CD4-positive, alpha-beta T cell (primary cell): Measurements from ENCODE around the gene TMEM117. TPM values are rescaled to one million over a fixed set of nuclear protein-coding genes. Genes with fewer than 3 reads are reported as not detected.

Experiments
- ATAC-seq: fragments of 200-7000 bp; cut with Tn5 transposase; one replicate; pipeline ENCODE4 v1.10.0; 2022; ENCODE audit warnings: mild to moderate bottlenecking; ENCODE audit not compliant: poor library complexity
- CTCF ChIA-PET: fragments of 350-600 bp; sonication (Branson Sonifier 250); formaldehyde crosslinking; loops from one replicate; lab custom pipeline; 2021; ENCODE audit warnings: antibody characterized with exemption, inconsistent platforms; lab: Charles Lee
- POLR2A ChIA-PET: fragments of 350-600 bp; sonication (Branson Sonifier 250); formaldehyde crosslinking; loops from one replicate; lab custom pipeline; 2021; ENCODE audit warnings: antibody characterized with exemption, inconsistent platforms; lab: Charles Lee
- DNase-seq, 14 experiments: peaks; one replicate each; pipeline ENCODE4 v3.0.0-alpha.2; 2013 to 2020; ENCODE audit warnings: mixed read lengths in 2 of 14
- H3K27ac ChIP-seq, 2 donors: one replicate each; pipeline versions ENCODE4 v1.5.1 to v1.7.0; 2013; ENCODE audit warnings: low read length in 2 of 2, low read depth in 1 of 2, mild to moderate bottlenecking in 1 of 2
- H3K27me3 ChIP-seq, 2 experiments: 1 replicate in 1 of 2; 2 replicates in 1 of 2; pipeline versions ENCODE4 v1.6.1 to v1.7.0; 2013; ENCODE audit warnings: low read length in 2 of 2, control low read depth in 1 of 2, mild to moderate bottlenecking in 1 of 2, moderate library complexity in 1 of 2; ENCODE audit not compliant: insufficient read depth in 2 of 2, control insufficient read depth in 1 of 2
- H3K36me3 ChIP-seq: one replicate; pipeline ENCODE4 v1.6.1; 2013; ENCODE audit warnings: low read length, control low read depth; ENCODE audit not compliant: insufficient read depth
- H3K4me1 ChIP-seq: one replicate; pipeline ENCODE4 v1.6.1; 2013; ENCODE audit warnings: low read length, control low read depth; ENCODE audit not compliant: insufficient read depth
- H3K4me3 ChIP-seq: one replicate; pipeline ENCODE4 v1.5.1; 2013; ENCODE audit warnings: mild to moderate bottlenecking, low read length, moderate library complexity
- H3K9me3 ChIP-seq, 2 experiments: 1 replicate in 1 of 2; 2 replicates in 1 of 2; pipeline versions ENCODE4 v1.6.1 to v1.7.0; 2013; ENCODE audit warnings: low read length in 2 of 2, mild to moderate bottlenecking in 2 of 2, control low read depth in 1 of 2, moderate library complexity in 1 of 2; ENCODE audit not compliant: control insufficient read depth in 1 of 2, insufficient read depth in 1 of 2
- H3K27ac Mint-ChIP-seq: one replicate; pipeline ENCODE4 v1.8.0; 2020; ENCODE audit warnings: mixed read lengths
- H3K27me3 Mint-ChIP-seq: one replicate; pipeline ENCODE4 v1.8.0; 2021; ENCODE audit warnings: mixed read lengths
- H3K36me3 Mint-ChIP-seq: one replicate; pipeline ENCODE4 v1.8.0; 2021; ENCODE audit warnings: low read depth, mixed read lengths
- H3K4me1 Mint-ChIP-seq: one replicate; pipeline ENCODE4 v1.8.0; 2021; ENCODE audit warnings: low read depth, mixed read lengths
- H3K4me3 Mint-ChIP-seq: one replicate; pipeline ENCODE4 v1.8.0; 2020; ENCODE audit warnings: mild to moderate bottlenecking, mixed read lengths
- H3K9me3 Mint-ChIP-seq: one replicate; pipeline ENCODE4 v1.8.0; 2020; ENCODE audit warnings: mixed read lengths
- intact Hi-C, 2 experiments: fragments of 100-400 bp; cut with DNase I in 1 of 2; cut with micrococcal nuclease in 1 of 2; formaldehyde crosslinking; loops; one replicate each; pipeline versions ENCODE4 v1.15.1 to v1.9.0; 2023 to 2025; cut with DNase I, micrococcal nuclease
- total RNA-seq, 174 experiments: library from RNA in 2 of 174; stranded (reverse) in 2 of 174; gene quantifications; one replicate each; pipeline ENCODE4 v1.2.3 and lab custom pipeline; 2021 to 2026
- TF ChIP-seq, protein P1 (sequence below): fragments of 200-600 bp; IDR thresholded peaks from one replicate; pipeline ENCODE4 v1.8.0; 2022; ENCODE audit warnings: antibody characterized with exemption, mild to moderate bottlenecking

The TMEM117 gene
- total RNA-seq, 2 experiments from 2014 or later, result 3.4 to 4.4 TPM

DNA sequence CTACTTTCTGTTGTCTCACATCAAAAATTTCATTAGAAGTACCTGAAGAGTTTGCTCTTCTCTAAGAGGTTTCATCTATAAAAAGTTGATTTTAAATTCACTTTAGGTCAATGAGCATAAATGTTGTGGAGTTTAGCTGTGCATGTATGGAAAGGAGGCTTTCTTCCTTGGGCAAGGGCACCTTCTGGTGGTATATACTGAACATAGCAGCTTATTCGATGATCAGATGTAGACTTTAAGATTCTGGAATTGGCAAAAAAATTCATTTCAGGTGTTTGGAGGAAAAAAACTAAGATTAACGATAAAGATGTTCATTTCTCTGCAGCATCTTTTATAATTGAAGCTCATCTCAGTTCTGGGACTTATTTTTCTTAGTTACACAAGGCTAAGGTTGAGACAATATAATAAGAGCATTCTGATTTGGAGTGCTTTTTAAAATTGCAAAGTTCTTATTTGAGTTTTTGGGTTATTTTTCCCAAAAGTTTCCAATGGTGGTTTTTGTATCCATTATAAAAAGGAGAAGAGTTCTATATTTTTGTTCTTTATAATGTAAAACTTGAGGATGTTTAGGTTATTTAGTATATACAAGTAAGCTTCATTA lies 46.8 kb downstream of the TMEM117 start:
- Histone ChIP-seq H3K4me3 (no peak overlapping the region), H3K36me3 (no peaks in the 10 kb centered on the region), H3K4me1 (no peaks in the 10 kb centered on the region), H3K27me3 (no peaks in the 10 kb centered on the region), H3K9me3 (no peaks in the 10 kb centered on the region), H3K27ac (no peak overlapping the region)
- H3K36me3 Mint-ChIP-seq, result no peaks in the 10 kb centered on the region
- DNase-seq, result peak in 9 of 14 experiments; percentile 4 to 75 (median 19)
- intact Hi-C loops, result loop anchor here (1.0 to 5.0 kb wide), 6 partner anchors 45 to 1400 kb away; partner anchors contain the start of genes IRAK4 (in 1 of the 2), PUS7L (in 1 of the 2) and TMEM117 (in 1 of the 2)
- POLR2A ChIA-PET, result interaction anchor here (1.4 to 1.8 kb wide), 3 partner anchors 77 to 123 kb away, joined by 11 to 12 read pairs (median 12); partner anchors contain the start of genes IRAK4, PUS7L and TWF1
- H3K4me1 Mint-ChIP-seq, result no peaks in the 10 kb centered on the region
- peak; percentile 88 for ATAC-seq
- H3K4me3 Mint-ChIP-seq, result no peak overlapping the region
- H3K27me3 Mint-ChIP-seq, result no peaks in the 10 kb centered on the region
- H3K9me3 Mint-ChIP-seq, result no peaks in the 10 kb centered on the region
- TF ChIP-seq, protein P1, sequence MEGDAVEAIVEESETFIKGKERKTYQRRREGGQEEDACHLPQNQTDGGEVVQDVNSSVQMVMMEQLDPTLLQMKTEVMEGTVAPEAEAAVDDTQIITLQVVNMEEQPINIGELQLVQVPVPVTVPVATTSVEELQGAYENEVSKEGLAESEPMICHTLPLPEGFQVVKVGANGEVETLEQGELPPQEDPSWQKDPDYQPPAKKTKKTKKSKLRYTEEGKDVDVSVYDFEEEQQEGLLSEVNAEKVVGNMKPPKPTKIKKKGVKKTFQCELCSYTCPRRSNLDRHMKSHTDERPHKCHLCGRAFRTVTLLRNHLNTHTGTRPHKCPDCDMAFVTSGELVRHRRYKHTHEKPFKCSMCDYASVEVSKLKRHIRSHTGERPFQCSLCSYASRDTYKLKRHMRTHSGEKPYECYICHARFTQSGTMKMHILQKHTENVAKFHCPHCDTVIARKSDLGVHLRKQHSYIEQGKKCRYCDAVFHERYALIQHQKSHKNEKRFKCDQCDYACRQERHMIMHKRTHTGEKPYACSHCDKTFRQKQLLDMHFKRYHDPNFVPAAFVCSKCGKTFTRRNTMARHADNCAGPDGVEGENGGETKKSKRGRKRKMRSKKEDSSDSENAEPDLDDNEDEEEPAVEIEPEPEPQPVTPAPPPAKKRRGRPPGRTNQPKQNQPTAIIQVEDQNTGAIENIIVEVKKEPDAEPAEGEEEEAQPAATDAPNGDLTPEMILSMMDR, result peak; percentile 86
- H3K27ac Mint-ChIP-seq, result no peak overlapping the region
- CTCF ChIA-PET, result interaction anchor here (0.6 to 2.7 kb wide), 15 partner anchors 9 to 1020 kb away, joined by 3 to 50 read pairs (median 4); partner anchors contain the start of genes IRAK4, PUS7L, TMEM117 and TWF1

DNA sequence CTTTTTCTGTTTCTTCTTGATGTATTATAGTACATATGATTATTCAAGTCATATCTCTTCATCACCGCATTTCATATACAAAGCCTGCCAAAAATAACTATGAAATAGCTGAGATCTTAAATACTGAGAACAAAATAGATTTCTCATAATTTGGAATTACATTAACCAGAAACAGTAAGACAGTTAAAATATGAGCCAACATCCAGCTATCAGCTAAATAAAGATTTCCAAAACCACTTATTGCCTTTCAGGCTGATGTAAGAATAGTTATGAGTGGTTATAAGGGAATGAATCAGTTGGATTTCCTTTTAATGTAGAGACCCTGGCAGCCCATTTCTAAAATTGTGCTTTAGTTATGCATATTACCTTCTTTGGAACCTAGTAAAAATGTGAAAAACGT lies 47.4 kb downstream of the TMEM117 start:
- Mint-ChIP-seq H3K9me3 (no peaks in the 10 kb centered on the region), H3K36me3 (no peaks in the 10 kb centered on the region), H3K27me3 (no peaks in the 10 kb centered on the region), H3K27ac (no peak overlapping the region), H3K4me1 (no peaks in the 10 kb centered on the region), H3K4me3 (no peak overlapping the region)
- Histone ChIP-seq H3K27me3 (no peaks in the 10 kb centered on the region), H3K27ac (no peak overlapping the region), H3K9me3 (no peaks in the 10 kb centered on the region), H3K4me1 (no peaks in the 10 kb centered on the region), H3K4me3 (no peak overlapping the region), H3K36me3 (no peaks in the 10 kb centered on the region)
- POLR2A ChIA-PET, result interaction anchor here (1.4 to 1.8 kb wide), 3 partner anchors 77 to 124 kb away, joined by 11 to 12 read pairs (median 12); partner anchors contain the start of genes IRAK4, PUS7L and TWF1
- CTCF ChIA-PET, result interaction anchor here (0.7 to 2.7 kb wide), 5 partner anchors 8 to 439 kb away, joined by 4 to 50 read pairs (median 6); partner anchors contain the start of gene TWF1
- TF ChIP-seq, protein P1, result no peak
- no peak for ATAC-seq
- intact Hi-C loops, result loop anchor here (5.0 kb wide), 4 partner anchors 46 to 1401 kb away; partner anchors contain the start of genes IRAK4 (in 1 of the 2), PUS7L (in 1 of the 2) and TMEM117 (in 1 of the 2)
- no peak for DNase-seq

DNA sequence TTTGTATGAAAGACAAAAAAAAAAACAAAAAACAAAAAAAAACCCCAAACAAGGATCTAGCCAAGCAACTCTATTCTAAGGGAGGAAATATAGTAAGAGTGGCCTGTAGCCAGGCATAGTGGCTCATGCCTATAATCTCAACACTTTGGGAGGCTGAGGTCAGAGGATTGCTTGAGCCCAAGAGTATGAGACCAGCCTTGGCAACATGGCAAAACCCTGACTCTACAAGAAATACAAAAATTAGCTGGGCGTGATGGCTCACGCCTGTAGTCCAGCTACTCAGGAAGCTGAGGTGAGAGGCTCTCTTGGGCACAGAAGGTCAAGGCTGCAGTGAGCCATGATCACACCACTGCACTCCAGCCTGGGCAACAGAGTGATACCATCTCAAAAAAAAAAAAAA lies 47.9 kb downstream of the TMEM117 start:
- Histone ChIP-seq H3K9me3 (no peaks in the 10 kb centered on the region), H3K4me3 (no peak overlapping the region), H3K27ac (no peak overlapping the region), H3K4me1 (no peaks in the 10 kb centered on the region), H3K27me3 (no peaks in the 10 kb centered on the region), H3K36me3 (no peaks in the 10 kb centered on the region)
- no peaks in the 10 kb centered on the region for H3K27me3 Mint-ChIP-seq
- DNase-seq (no peak), ATAC-seq (no peak)
- H3K9me3 Mint-ChIP-seq, result no peaks in the 10 kb centered on the region
- H3K36me3 Mint-ChIP-seq, result no peaks in the 10 kb centered on the region
- no peak overlapping the region for H3K4me3 Mint-ChIP-seq
- H3K27ac Mint-ChIP-seq, result no peak overlapping the region
- intact Hi-C loops, result loop anchor here (5.0 kb wide), 4 partner anchors 46 to 1401 kb away; partner anchors contain the start of genes IRAK4 (in 1 of the 2), PUS7L (in 1 of the 2) and TMEM117 (in 1 of the 2)
- ChIA-PET CTCF (interaction anchor here (2.7 kb wide), 1 partner anchor 106 kb away, joined by 50 read pairs; no protein-coding TSS in a partner anchor), POLR2A (interaction anchor here (1.8 kb wide), 1 partner anchor 107 kb away, joined by 12 read pairs; no protein-coding TSS in a partner anchor)
- no peaks in the 10 kb centered on the region for H3K4me1 Mint-ChIP-seq
- TF ChIP-seq, protein P1, result no peak
